Measurements from ENCODE around the gene KAZN. TPM values are rescaled to one million over a fixed set of nuclear protein-coding genes. Genes with fewer than 3 reads are reported as not detected.

KAZN gene
- total RNA-seq, 4 donors from 2014 or later, result 9.2 to 30.6 (median 21.2) TPM

DNA sequence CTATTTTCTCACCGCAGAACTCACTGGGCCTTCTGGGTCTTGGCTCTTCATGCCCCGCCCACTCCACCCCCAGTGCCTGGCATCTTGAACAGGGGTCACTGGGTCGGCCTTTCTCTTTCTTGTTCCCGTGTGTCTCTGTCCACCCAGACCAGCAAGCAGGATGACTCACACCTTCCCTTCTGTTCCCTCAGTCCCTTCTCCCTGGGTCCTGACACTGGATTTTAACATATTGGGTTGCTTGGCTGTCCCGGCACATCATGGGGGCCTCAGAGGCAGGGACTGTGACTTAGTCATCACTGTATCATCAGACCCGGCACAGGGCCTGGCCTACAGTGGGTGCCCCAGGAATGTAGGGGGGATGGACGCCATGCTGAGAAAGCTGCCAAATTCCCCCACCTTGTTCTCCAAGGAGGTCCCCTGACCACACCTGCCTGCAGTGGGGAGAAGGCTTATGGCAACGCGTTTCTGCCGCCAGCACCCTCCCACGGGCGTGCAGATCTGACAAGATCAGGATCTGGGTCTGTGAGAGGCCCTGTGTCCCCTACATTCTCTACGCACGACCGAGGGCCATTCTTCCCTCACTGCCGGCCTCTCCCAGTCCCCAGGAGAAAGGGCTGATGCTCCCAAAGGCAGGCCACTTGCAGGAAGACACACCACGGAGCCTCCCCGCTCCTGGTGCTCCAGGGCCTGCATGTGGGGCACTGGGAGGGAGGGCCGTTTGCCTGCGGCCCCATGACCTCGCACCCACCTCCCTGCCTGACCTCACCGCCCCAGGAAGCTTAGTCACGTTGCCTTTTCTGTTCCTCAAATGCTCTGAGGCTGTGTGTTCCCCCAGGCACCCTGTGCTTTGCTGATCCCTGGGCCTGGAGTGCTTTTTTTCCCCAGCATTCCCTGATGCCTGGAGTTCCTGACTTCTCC lies 397.9 kb downstream of the KAZN start:
- ATAC-seq (ENCODE audit: low FRiP score) (peak; percentile 64), DNase-seq (ENCODE audit: low spot score) (peak; percentile 28)
- TF ChIP-seq, protein P1, sequence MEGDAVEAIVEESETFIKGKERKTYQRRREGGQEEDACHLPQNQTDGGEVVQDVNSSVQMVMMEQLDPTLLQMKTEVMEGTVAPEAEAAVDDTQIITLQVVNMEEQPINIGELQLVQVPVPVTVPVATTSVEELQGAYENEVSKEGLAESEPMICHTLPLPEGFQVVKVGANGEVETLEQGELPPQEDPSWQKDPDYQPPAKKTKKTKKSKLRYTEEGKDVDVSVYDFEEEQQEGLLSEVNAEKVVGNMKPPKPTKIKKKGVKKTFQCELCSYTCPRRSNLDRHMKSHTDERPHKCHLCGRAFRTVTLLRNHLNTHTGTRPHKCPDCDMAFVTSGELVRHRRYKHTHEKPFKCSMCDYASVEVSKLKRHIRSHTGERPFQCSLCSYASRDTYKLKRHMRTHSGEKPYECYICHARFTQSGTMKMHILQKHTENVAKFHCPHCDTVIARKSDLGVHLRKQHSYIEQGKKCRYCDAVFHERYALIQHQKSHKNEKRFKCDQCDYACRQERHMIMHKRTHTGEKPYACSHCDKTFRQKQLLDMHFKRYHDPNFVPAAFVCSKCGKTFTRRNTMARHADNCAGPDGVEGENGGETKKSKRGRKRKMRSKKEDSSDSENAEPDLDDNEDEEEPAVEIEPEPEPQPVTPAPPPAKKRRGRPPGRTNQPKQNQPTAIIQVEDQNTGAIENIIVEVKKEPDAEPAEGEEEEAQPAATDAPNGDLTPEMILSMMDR (IDR thresholded peaks at IDR 0.05), result no peak

DNA sequence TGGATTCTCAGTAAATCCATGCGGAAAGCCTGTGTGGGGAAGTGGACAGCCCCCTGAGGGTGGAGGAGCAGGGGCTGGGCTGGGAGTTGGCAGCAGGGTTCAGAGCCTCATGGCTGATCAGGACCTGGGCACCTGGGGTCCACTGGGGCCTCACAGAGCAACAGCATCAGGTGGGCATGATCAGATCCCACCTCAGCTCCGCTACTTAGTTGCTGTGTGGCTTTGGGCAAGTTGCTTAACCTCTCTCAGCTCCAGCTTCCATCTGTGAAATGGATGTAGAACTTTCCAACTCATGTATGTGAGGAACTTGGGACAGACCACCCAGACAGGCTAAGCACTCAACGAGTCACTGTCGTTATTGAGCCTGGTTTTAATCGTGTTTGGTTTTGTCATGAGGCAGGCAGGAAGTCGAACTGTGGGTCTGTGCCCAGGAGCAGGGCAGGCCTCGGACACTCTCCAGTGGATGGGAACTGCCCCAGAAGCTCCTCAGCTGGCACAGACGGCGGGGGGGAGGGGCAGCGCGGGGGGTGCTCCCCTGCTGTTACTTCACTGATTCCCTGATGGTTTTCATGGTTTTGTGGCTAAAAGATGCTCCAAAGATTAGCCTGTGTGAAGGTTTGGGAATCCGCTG lies 399.3 kb downstream of the KAZN start:
- ATAC-seq (ENCODE audit: low FRiP score) (no peak), DNase-seq (ENCODE audit: low spot score) (no peak)
- TF ChIP-seq, protein P1 (IDR thresholded peaks at IDR 0.05), result no peak

DNA sequence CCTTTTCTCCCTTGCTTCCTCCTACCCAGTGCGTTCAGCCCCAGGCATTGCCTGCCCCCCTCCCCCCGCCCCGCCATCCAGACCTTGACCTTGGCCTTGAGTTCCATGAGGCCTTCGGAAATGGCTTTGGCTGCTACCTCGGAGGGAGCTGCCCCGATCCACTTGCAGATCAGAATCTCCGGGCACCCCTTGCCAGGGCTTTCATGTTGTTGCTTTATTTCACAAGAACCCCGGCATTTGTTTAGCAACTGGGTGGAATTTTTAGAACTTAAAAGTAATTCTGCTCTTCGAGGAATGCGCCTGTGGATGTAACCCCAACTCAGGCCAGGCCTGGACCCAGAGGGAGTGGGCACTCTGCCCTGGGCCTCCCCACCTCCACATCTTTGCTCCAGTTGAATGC lies 401.0 kb downstream of the KAZN start:
- DNase-seq (ENCODE audit: low spot score), result no peak
- ATAC-seq (ENCODE audit: low FRiP score), result peak; percentile 15
- TF ChIP-seq, protein P1 (IDR thresholded peaks at IDR 0.05), result no peak

DNA sequence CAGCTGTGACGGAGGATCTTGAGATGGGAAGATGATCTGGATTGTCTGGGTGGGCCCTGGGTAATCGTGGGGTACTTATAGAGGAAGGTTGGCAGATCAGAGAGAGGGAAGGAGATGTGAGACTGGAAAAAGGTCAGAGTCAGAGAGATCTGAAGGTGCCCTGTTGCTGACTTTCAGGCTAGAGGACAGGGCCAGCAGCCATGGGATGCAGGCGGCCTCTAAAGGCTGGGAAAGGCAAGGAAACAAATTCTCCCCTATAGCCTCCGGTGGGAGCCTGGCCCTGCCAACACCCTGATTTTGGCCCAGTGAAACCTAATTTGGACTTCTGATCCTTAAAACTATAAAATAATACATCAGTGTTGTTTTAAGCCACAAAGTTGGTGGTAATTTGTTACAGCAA lies 401.5 kb downstream of the KAZN start:
- ATAC-seq (ENCODE audit: low FRiP score), result no peak
- TF ChIP-seq, protein P1 (IDR thresholded peaks at IDR 0.05), result no peak
- no peak for DNase-seq (ENCODE audit: low spot score)

DNA sequence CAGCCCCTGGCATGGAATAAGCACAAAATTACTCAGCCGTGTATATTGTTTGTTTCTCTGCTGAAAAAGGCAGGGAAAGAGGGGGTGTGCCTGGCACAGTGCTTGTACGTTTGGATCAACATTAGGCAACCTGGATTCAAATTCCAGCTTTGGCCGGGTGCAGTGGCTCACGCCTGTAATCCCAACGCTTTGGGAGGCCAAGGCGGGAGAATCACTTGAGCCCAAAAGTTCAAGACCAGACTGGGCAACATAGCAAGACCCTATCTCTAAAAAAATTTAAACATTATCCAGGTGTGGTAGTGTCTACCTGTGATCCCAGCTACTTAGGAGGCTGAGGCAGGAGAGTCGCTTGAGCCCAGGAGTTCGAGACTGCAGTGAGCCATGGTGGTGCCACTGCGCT lies 402.2 kb downstream of the KAZN start:
- no peak for ATAC-seq (ENCODE audit: low FRiP score)
- TF ChIP-seq, protein P1 (IDR thresholded peaks at IDR 0.05), result no peak
- DNase-seq (ENCODE audit: low spot score), result no peak

DNA sequence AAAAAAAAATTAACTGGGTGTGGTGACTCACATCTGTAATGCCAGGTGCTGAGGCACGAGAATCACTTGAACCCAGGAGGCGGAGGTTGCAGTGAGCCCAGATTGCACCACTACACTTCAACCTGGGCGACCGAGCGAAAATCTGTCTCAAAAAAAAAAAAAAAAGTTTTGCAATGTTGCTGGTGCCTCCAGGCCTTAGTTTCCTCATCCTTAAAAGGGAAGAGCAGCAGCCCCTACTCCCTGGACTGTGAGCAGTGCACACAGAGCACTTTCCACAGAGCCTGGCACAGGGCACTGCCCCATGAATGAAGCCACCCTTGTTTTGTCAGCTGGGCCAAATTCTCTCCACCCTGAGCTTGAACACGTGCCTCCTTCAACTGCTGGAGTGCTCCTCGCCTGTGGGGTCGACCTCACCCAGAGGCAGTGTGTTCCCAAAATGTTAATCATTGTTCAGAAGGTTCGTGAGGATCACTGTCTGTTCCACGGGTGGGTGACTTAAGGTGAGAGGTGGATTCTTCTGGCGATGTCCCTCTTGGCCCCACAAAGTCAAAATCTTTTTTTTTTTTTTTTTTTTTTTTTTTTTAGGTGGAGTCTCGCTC lies 402.9 kb downstream of the KAZN start:
- no peak for ATAC-seq (ENCODE audit: low FRiP score)
- TF ChIP-seq, protein P1 (IDR thresholded peaks at IDR 0.05), result no peak
- DNase-seq (ENCODE audit: low spot score), result no peak

All from omental fat pad (tissue), 4 donors.